IMR-90 (cell line): Measurements from ENCODE around the gene PAM.

Experiments
- MAFK ChIP-seq: IDR thresholded peaks from 2 replicates; pipeline ENCODE4 v1.6.1; 2012; ENCODE audit warnings: low read depth, low read length, improper control_type of control experiment
- MXI1 ChIP-seq: IDR thresholded peaks from 2 replicates; pipeline ENCODE4 v1.6.1; 2012; ENCODE audit warnings: low read depth, mild to moderate bottlenecking, low read length, moderate library complexity, borderline replicate concordance
- RAD21 ChIP-seq: IDR thresholded peaks from 2 replicates; pipeline ENCODE4 v1.6.1; 2012; ENCODE audit warnings: low read length, improper control_type of control experiment
- SMC3 ChIP-seq: fragments of 150-350 bp; IDR thresholded peaks from 2 replicates; pipeline ENCODE4 v1.6.1; 2016; ENCODE audit warnings: low read depth, mild to moderate bottlenecking, antibody characterized with exemption, low read length, moderate library complexity
- TF ChIP-seq, protein P1 (sequence below): conservative IDR thresholded peaks from 2 replicates; pipeline ENCODE4 v1.5.1; 2012; ENCODE audit warnings: mild to moderate bottlenecking, low read depth, low read length, improper control_type of control experiment

DNA sequence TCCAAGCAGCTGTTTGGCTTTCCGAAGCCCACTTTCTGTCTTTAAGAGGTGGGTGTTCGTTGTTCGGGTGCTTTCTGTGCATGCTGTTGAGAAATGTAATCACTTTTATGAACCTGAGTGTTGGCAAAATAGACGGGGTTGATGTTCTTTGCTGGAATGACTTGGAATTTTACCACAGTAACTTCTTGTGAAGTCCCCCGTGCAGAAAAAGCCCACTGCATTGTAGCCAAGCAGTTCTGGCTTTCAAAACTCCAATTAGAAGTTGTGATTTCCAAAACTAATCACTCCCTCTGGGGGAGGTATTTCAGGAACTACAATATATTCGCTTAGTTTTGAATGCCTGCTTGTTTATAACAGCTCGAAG lies 111.1 kb downstream of the PAM start:
- TF ChIP-seq, protein P1, sequence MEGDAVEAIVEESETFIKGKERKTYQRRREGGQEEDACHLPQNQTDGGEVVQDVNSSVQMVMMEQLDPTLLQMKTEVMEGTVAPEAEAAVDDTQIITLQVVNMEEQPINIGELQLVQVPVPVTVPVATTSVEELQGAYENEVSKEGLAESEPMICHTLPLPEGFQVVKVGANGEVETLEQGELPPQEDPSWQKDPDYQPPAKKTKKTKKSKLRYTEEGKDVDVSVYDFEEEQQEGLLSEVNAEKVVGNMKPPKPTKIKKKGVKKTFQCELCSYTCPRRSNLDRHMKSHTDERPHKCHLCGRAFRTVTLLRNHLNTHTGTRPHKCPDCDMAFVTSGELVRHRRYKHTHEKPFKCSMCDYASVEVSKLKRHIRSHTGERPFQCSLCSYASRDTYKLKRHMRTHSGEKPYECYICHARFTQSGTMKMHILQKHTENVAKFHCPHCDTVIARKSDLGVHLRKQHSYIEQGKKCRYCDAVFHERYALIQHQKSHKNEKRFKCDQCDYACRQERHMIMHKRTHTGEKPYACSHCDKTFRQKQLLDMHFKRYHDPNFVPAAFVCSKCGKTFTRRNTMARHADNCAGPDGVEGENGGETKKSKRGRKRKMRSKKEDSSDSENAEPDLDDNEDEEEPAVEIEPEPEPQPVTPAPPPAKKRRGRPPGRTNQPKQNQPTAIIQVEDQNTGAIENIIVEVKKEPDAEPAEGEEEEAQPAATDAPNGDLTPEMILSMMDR, result no peak
- no peak for TF ChIP-seq MXI1
- TF ChIP-seq MAFK, result no peak
- no peak for TF ChIP-seq SMC3
- no peak for TF ChIP-seq RAD21
